Hepatocyte (in vitro differentiated cells): ENCODE results near the gene SFXN5. TPM values are rescaled to one million over a fixed set of nuclear protein-coding genes. Genes with fewer than 3 reads are reported as not detected.

Experiments used
- DNase-seq: peaks from one replicate; pipeline ENCODE4 v3.0.0-alpha.2; 2016; ENCODE audit warnings: low spot score
- H2AFZ ChIP-seq: fragments of 200-600 bp; sonication (generic); 2 replicates; pipeline ENCODE4 v1.6.0; 2016; ENCODE audit warnings: antibody characterized with exemption, mild to moderate bottlenecking
- H3K27ac ChIP-seq: fragments of 200-600 bp; sonication (generic); 2 replicates; pipeline ENCODE4 v1.5.1; 2016; ENCODE audit warnings: mild to moderate bottlenecking
- H3K27me3 ChIP-seq: fragments of 200-600 bp; sonication (generic); 2 replicates; pipeline ENCODE4 v1.6.1; 2016
- H3K36me3 ChIP-seq: fragments of 200-600 bp; sonication (generic); replicated peaks from 2 replicates; pipeline ENCODE4 v1.5.1; 2016; ENCODE audit warnings: low read depth; ENCODE audit not compliant: insufficient read depth
- H3K4me1 ChIP-seq: fragments of 200-600 bp; sonication (generic); 2 replicates; pipeline ENCODE4 v1.5.1; 2016; ENCODE audit warnings: mild to moderate bottlenecking, moderate library complexity; ENCODE audit not compliant: insufficient read depth
- H3K4me2 ChIP-seq: fragments of 200-600 bp; sonication (generic); 2 replicates; pipeline ENCODE4 v1.6.0; 2016
- H3K4me3 ChIP-seq: fragments of 200-600 bp; sonication (generic); 2 replicates; pipeline ENCODE4 v1.5.1; 2016; ENCODE audit warnings: mild to moderate bottlenecking
- H3K79me2 ChIP-seq: fragments of 200-600 bp; sonication (generic); 2 replicates; pipeline ENCODE4 v1.6.0; 2017; ENCODE audit warnings: mild to moderate bottlenecking
- H3K9me2 ChIP-seq: fragments of 200-600 bp; sonication (generic); replicated peaks from 2 replicates; pipeline ENCODE4 v1.6.0; 2017; ENCODE audit warnings: mild to moderate bottlenecking; ENCODE audit not compliant: insufficient read depth
- H3K9me3 ChIP-seq: fragments of 200-600 bp; sonication (generic); 2 replicates; pipeline ENCODE4 v1.5.1; 2016; ENCODE audit warnings: low read depth, mild to moderate bottlenecking
- H4K20me1 ChIP-seq: fragments of 200-600 bp; sonication (generic); 2 replicates; pipeline ENCODE4 v1.6.0; 2016; ENCODE audit warnings: mild to moderate bottlenecking; ENCODE audit not compliant: insufficient read depth, poor library complexity, severe bottlenecking
- CTCF ChIP-seq: fragments of 200-600 bp; sonication (generic); IDR thresholded peaks from 2 replicates; pipeline ENCODE4 v1.5.1; 2016; ENCODE audit warnings: antibody characterized with exemption, mild to moderate bottlenecking; ENCODE audit not compliant: poor library complexity
- EZH2 ChIP-seq: fragments of 200-600 bp; sonication (generic); IDR thresholded peaks from 2 replicates; pipeline ENCODE4 v1.6.1; 2016; ENCODE audit warnings: antibody characterized with exemption, mild to moderate bottlenecking, borderline replicate concordance
- EZH2phosphoT487 ChIP-seq: fragments of 200-600 bp; sonication (generic); IDR thresholded peaks from one replicate; pipeline ENCODE4 v1.6.1; 2018; ENCODE audit warnings: antibody characterized with exemption, mild to moderate bottlenecking, low read depth, moderate library complexity; ENCODE audit not compliant: unreplicated experiment, severe bottlenecking
- WGBS: methylation state at CpG from one replicate; pipeline ENCODE4 v1.1.6; 2016; ENCODE audit warnings: low lambda C conversion rate; ENCODE audit errors: missing lambda C conversion rate; 5-methylcytosine and 5-hydroxymethylcytosine counted together
- polyA plus RNA-seq: library from polyadenylated mRNA; unstranded; fragments of >200 nt; fragmentation: Nextera tagmentation; extraction: Ambion mirVana; gene quantifications from 2 replicates; pipeline ENCODE4 v1.2.1, GENCODE V29; 2016
- total RNA-seq: library from RNA; depleted of rRNA; stranded (reverse); fragments of >200 nt; gene quantifications from 2 replicates; pipeline ENCODE4 v1.2.3, GENCODE V29; 2014

SFXN5 gene
- total and polyA plus RNA-seq, 2 experiments from 2014 or later, result 25.8 to 34.6 TPM

DNA sequence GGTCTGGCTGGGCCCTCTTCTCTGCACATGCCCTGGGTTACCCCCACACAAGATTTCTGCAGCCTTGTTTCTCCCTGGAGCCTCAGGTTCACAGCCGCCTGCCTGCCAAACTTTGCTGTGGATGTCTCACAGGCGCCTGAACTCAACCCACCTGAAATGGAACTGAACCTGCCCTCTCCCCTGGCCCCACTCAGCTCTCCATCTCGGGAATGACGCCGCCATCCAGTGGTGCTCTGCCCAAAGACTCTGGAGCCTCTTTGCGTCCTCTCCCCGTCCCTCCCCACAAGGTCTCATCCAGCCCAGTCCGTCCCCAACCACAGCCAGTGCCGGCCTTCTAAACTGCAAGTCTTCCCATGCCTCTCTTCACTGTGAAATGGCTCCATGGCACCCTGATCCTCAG lies 125.0 kb downstream of the SFXN5 start:
- no peaks in the 10 kb centered on the region for H4K20me1 ChIP-seq
- no peak for DNase-seq
- no peaks in the 10 kb centered on the region for H3K27me3 ChIP-seq
- no peaks in the 10 kb centered on the region for H3K36me3 ChIP-seq
- H3K9me2 ChIP-seq, result no peaks in the 10 kb centered on the region
- no peaks in the 10 kb centered on the region for H3K9me3 ChIP-seq
- no peak overlapping the region for H3K4me3 ChIP-seq
- no peaks in the 10 kb centered on the region for H3K4me1 ChIP-seq
- WGBS, result 90% methylated on average over 9 of the region's 9 CpGs
- no peaks in the 10 kb centered on the region for H3K79me2 ChIP-seq
- no peak overlapping the region for H3K4me2 ChIP-seq
- H3K27ac ChIP-seq, result no peak overlapping the region
- no peak for TF ChIP-seq CTCF
- TF ChIP-seq EZH2, result no peak
- no peak for TF ChIP-seq EZH2phosphoT487
- H2AFZ ChIP-seq, result no peak overlapping the region

DNA sequence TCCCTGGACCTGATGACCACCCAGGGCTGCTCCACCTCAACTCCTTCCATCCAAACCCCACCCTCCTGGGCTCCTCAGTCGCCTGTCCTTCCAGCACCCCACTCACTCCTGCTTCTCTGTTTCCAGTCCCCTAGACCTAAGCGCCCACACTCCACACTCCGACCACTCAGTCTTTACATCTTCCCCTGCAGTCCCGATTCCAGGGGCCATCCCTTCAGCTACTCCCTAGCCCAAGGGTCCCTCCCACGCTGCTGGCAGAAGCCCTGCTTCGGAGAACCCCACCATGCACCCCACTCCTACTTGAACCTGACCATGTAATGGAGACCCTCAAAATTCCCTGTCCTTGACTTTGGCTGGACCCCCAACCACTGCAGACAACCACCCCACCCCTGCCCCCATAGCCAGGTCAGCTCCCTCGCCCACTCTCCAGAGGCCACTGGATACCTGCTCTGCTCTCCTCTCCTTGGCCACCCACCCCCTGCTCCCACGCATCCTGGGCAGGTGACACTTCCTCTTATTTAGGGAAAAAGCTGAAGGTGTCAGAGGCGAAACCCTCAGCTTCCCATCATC lies 126.0 kb downstream of the SFXN5 start:
- 90% methylated on average over 8 of the region's 9 CpGs for WGBS
- no peak overlapping the region for H3K27ac ChIP-seq
- H3K4me2 ChIP-seq, result no peak overlapping the region
- no peak overlapping the region for H3K4me3 ChIP-seq
- no peaks in the 10 kb centered on the region for H3K27me3 ChIP-seq
- H3K79me2 ChIP-seq, result no peaks in the 10 kb centered on the region
- H2AFZ ChIP-seq, result no peak overlapping the region
- DNase-seq, result no peak
- TF ChIP-seq CTCF (no peak), EZH2 (no peak), EZH2phosphoT487 (no peak)
- H3K9me3 ChIP-seq, result no peaks in the 10 kb centered on the region
- no peaks in the 10 kb centered on the region for H3K36me3 ChIP-seq
- no peaks in the 10 kb centered on the region for H3K4me1 ChIP-seq
- H4K20me1 ChIP-seq, result no peaks in the 10 kb centered on the region
- no peaks in the 10 kb centered on the region for H3K9me2 ChIP-seq

DNA sequence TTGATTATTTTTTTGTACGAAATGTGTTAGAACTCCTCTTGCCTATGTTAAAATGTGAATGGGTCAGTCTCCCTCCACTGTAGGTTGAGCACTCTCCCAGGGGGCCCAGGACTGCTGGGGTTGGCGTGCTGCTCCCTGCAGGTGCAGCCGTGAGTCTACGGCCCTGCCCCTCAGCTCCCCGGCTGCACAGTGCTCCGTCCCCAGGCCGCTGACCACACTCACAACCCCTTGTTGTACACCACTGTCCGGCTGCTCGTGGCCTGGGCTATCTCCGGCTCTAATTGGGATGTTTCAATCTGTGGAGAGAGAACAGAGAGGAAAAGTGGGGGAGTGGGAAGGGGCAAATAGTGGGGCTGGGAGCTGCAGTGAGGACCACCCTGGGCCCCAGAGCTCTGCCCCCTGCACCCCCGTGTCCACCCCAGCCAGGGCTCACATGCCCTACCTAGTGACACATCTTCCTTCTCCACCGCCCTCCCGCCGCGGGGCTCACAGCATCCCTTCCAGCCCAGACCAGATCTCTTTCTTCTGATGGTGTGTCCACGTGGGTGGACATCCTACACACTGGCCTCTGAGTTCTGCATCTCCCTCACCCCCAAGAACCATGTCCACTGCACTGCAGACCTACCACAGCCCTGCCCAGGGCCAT lies 126.6 kb downstream of the SFXN5 start:
- DNase-seq, result no peak
- Histone ChIP-seq H3K27ac (no peak overlapping the region), H3K79me2 (no peaks in the 10 kb centered on the region), H3K27me3 (no peaks in the 10 kb centered on the region), H3K36me3 (no peaks in the 10 kb centered on the region), H3K4me2 (no peak overlapping the region), H3K9me2 (no peaks in the 10 kb centered on the region), H3K4me3 (no peak overlapping the region), H3K4me1 (no peaks in the 10 kb centered on the region), H4K20me1 (no peaks in the 10 kb centered on the region), H3K9me3 (no peaks in the 10 kb centered on the region), H2AFZ (no peak overlapping the region)
- 90% methylated on average over 16 of the region's 16 CpGs for WGBS
- TF ChIP-seq EZH2, result no peak
- TF ChIP-seq CTCF, result no peak
- TF ChIP-seq EZH2phosphoT487, result no peak
